Prostate gland (tissue), 2 donors: ENCODE data around the gene IL21R. TPM values are rescaled to one million over a fixed set of nuclear protein-coding genes. Genes with fewer than 3 reads are reported as not detected.

Experiments used
- DNase-seq: peaks from one replicate; pipeline ENCODE4 v3.0.0-alpha.2; 2019; ENCODE audit warnings: low spot score
- H3K27ac ChIP-seq, 2 donors: fragments of 200-600 bp; sonication (generic); 2 replicates each; pipeline ENCODE4 v1.5.1; 2017 to 2019
- H3K27me3 ChIP-seq: fragments of 200-600 bp; sonication (generic); replicated peaks from 2 replicates; pipeline ENCODE4 v1.5.1; 2019; ENCODE audit not compliant: insufficient read depth
- H3K36me3 ChIP-seq, 2 donors: fragments of 200-600 bp; sonication (generic); 1 replicate in 1 of 2; 2 replicates in 1 of 2; pipeline versions ENCODE4 v1.5.1 to v1.8.1; 2017 to 2019
- H3K4me1 ChIP-seq: fragments of 200-600 bp; sonication (generic); replicated peaks from 2 replicates; pipeline ENCODE4 v1.5.1; 2019
- H3K4me3 ChIP-seq, 2 donors: fragments of 200-600 bp; sonication (generic); 2 replicates each; pipeline ENCODE4 v1.5.1; 2017 to 2019
- H3K9me3 ChIP-seq: fragments of 200-600 bp; sonication (generic); 2 replicates; pipeline ENCODE4 v1.5.1; 2017
- POLR2A ChIP-seq: fragments of 450-650 bp; IDR thresholded peaks from one replicate; pipeline ENCODE4 v1.6.1; 2016; ENCODE audit warnings: antibody characterized with exemption, mild to moderate bottlenecking
- POLR2AphosphoS5 ChIP-seq: sonication (generic); formaldehyde crosslinking; IDR thresholded peaks from one replicate; pipeline ENCODE4 v1.6.1; 2017; ENCODE audit warnings: antibody characterized with exemption
- WGBS: methylation state at CpG from one replicate; pipeline ENCODE4 v1.1.5; 2018; 5-methylcytosine and 5-hydroxymethylcytosine counted together
- intact Hi-C: fragments of 100-400 bp; cut with DNase I; formaldehyde crosslinking; loops from one replicate; pipeline ENCODE4 v1.14.2; 2022
- total RNA-seq, 2 donors: library from RNA; depleted of rRNA; stranded (reverse); fragments of >200 nt; gene quantifications; one replicate each; pipeline ENCODE4 v1.1.0, GENCODE V29; 2016
- TF ChIP-seq, protein P1 (sequence below), 4 experiments: fragments of 200-600 bp in 2 of 4; fragments of 450-650 bp in 2 of 4; sonication (generic) in 2 of 4; IDR thresholded peaks; 1 replicate in 3 of 4; 2 replicates in 1 of 4; pipeline ENCODE4 v1.5.1; 2016 to 2019; ENCODE audit warnings: antibody characterized with exemption in 4 of 4, mild to moderate bottlenecking in 2 of 4, moderate library complexity in 2 of 4

The IL21R gene
- total RNA-seq, 2 donors from 2014 or later = 0.32 to 0.57 TPM

DNA sequence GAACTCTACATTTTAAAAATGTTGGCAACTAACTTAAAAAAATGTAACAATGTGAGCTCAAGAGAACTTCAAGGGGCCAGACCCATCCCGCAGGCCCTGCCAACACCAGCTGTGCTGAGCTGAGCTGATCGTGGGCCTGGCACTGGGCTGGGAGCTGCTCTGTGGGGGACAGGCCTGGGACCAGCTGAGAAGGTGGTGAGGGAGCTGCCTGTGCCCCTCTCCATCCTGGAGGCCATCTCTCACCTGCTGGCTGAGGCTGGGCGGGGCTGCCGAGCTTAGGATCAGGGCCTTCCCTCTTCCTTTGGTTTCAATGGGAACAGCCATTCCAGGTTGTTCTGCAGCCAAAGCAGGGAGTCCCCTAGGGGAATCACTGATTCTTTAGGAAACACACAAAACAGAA lies 58.2 kb downstream of the IL21R start:
- Histone ChIP-seq H3K9me3 (no peaks in the 10 kb centered on the region), H3K27me3 (no peaks in the 10 kb centered on the region), H3K4me3 (no peak overlapping the region), H3K36me3 (peaks cover 10 to 24% of the 10 kb centered on the region in 2 donors), H3K4me1 (no peaks in the 10 kb centered on the region), H3K27ac (peak overlapping the region in 1 of 2 donors; percentile 12)
- intact Hi-C loops = no loop called here
- 37% methylated on average over 4 of the region's 4 CpGs for WGBS
- TF ChIP-seq, protein P1, sequence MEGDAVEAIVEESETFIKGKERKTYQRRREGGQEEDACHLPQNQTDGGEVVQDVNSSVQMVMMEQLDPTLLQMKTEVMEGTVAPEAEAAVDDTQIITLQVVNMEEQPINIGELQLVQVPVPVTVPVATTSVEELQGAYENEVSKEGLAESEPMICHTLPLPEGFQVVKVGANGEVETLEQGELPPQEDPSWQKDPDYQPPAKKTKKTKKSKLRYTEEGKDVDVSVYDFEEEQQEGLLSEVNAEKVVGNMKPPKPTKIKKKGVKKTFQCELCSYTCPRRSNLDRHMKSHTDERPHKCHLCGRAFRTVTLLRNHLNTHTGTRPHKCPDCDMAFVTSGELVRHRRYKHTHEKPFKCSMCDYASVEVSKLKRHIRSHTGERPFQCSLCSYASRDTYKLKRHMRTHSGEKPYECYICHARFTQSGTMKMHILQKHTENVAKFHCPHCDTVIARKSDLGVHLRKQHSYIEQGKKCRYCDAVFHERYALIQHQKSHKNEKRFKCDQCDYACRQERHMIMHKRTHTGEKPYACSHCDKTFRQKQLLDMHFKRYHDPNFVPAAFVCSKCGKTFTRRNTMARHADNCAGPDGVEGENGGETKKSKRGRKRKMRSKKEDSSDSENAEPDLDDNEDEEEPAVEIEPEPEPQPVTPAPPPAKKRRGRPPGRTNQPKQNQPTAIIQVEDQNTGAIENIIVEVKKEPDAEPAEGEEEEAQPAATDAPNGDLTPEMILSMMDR (IDR thresholded peaks at IDR 0.05) = no peak
- TF ChIP-seq POLR2AphosphoS5 (no peak), POLR2A (no peak)
- no peak for DNase-seq

DNA sequence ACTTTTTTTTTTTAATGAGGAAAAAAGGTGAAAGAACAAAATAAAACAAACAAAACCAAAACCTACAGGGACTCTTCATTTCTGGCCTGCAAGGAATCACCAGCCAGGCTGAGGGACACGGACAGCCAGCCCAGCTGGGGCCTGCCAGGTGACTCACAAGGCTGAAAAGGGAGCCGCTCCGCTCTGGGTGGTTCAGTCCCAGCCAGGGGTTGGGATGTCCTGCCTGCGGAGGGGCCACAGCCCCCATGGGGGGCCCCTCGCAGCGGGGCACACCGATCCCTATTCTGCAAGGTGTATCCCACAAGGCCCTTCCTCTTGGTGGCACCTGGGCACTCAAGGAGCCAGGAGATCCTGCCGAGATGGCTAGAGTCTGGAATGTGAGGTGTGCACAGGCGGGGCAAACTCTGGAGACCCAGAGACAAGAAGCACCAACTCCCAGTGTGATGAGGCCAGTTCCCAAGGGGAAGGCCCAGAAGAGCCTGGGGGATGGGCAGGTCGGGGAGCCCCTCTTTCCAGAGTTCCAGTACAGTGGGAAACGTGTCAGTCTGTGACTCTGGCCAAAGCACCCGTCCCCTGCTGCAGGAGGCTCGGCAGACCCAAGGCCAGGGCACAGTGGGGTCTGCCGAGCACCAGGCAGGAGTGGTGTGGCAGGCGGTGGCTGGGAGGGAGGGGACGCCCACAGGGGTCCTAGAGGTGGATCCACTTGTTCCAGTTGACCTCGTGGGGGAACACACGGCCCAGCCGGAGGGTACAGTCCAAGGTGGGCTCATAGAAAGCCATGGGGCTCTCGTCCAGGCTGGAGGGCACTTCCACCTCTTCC lies 58.9 kb downstream of the IL21R start:
- Histone ChIP-seq H3K36me3 (peaks cover 14 to 24% of the 10 kb centered on the region in 2 donors), H3K9me3 (no peaks in the 10 kb centered on the region), H3K27ac (peak overlapping the region in 1 of 2 donors; percentile 12), H3K27me3 (no peaks in the 10 kb centered on the region), H3K4me3 (no peak overlapping the region), H3K4me1 (no peaks in the 10 kb centered on the region)
- TF ChIP-seq, protein P1 (IDR thresholded peaks at IDR 0.05) = no peak
- TF ChIP-seq POLR2A (no peak), POLR2AphosphoS5 (no peak)
- intact Hi-C loops = no loop called here
- DNase-seq = no peak
- WGBS = 71% methylated on average over 20 of the region's 20 CpGs

DNA sequence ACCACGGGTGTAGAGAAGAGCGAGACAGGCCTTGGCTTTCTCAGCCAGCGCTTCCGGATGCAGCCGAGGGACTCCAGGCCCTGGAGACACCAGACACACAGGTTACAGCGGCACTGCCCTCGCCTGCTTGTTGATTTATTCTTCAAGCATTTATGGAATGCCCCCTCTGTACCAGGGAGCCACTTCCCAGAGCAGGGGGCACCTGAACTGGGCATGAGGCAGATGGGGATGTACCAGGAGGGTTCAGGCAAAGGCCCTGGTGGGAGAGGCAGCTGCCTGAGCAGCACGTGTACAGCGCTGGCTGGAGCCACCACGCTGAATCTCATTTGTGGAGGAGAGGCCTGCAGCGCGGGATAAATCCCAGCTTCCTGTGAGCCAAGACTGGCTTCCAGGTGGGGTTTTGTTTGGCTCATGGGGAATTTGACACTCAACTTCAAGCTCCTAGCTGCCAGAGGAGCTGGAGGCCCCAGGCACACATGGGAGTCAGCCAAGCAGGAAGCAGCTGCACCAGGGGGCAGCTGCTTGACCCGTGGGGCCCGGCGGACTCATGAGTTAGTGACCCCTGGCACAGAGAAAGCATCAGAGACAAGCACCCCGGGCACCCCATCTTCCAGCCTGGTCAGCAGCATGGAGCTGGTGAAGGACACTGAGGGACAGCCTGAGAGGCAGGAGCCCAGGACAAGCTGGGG lies 59.7 kb downstream of the IL21R start:
- TF ChIP-seq, protein P1 (IDR thresholded peaks at IDR 0.05) = no peak
- no peak for TF ChIP-seq POLR2A
- TF ChIP-seq POLR2AphosphoS5 = no peak
- DNase-seq = no peak
- Histone ChIP-seq H3K4me3 (no peak overlapping the region), H3K4me1 (no peaks in the 10 kb centered on the region), H3K27me3 (no peaks in the 10 kb centered on the region), H3K9me3 (no peaks in the 10 kb centered on the region), H3K36me3 (peaks cover 14 to 24% of the 10 kb centered on the region in 2 donors), H3K27ac (peak overlapping the region in 1 of 2 donors; percentile 12)
- intact Hi-C loops = no loop called here
- WGBS = 57% methylated on average over 16 of the region's 16 CpGs

DNA sequence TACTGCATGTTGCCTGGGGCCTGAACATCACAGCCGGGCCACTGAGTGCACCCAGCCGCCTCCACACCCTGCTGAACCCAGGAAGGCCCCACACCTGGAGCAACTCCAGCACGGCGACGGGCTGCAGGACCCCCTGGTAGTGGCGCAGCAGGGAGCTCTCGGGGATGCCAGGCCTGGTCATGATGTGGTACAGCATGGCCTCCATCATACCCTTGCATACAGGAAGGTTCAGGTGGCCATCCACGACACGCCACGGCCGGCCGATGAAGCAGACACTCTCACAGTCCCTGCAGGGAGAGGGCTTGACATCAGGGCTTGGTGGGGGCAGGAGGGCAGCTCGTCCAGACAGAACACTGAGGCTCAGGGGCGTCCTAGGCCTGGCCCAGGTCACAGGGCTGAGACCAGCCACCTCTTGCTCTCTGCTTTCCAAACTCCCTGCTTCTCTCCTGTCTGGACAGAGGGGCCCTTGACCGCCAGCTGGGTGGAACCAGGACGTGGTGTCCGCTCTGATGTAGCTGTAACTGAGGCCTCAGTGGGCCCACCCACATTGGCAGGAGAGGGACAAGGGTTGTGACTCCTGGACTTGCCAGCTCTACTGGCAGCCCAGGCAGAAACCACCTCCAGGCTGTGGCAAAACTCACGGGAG lies 60.3 kb downstream of the IL21R start:
- Histone ChIP-seq H3K36me3 (peaks cover 14 to 24% of the 10 kb centered on the region in 2 donors), H3K9me3 (no peaks in the 10 kb centered on the region), H3K4me3 (no peak overlapping the region), H3K4me1 (no peaks in the 10 kb centered on the region), H3K27ac (no peak overlapping the region), H3K27me3 (no peaks in the 10 kb centered on the region)
- TF ChIP-seq, protein P1 (IDR thresholded peaks at IDR 0.05) = no peak
- TF ChIP-seq POLR2AphosphoS5 (no peak), POLR2A (no peak)
- 79% methylated on average over 17 of the region's 18 CpGs for WGBS
- no peak for DNase-seq
- intact Hi-C loops = no loop called here
